ENCODE measurements around the gene PLCD1. TPM values are rescaled to one million over a fixed set of nuclear protein-coding genes. Genes with fewer than 3 reads are reported as not detected.

Gene PLCD1
- total and polyA plus RNA-seq, 2 experiments from 2014 or later: 21.0 to 29.1 TPM

GRCh38 chr3:38009807-38010591, 19.4 kb downstream of the PLCD1 start:
- H3K36me3 ChIP-seq: no peaks in the 10 kb centered on the region
- H3K27me3 ChIP-seq: no peaks in the 10 kb centered on the region
- no peaks in the 10 kb centered on the region for H3K9me3 ChIP-seq (ENCODE audit: low read depth)
- no peaks in the 10 kb centered on the region for H3K4me1 ChIP-seq (ENCODE audit: low read depth)
- no peak overlapping the region for H3K27ac ChIP-seq
- TF ChIP-seq CTCF (IDR thresholded peaks at IDR 0.05; ENCODE audit: low read depth, low read length): no peak
- no peak for DNase-seq (ENCODE audit: low read depth in 1 of 2, low spot score in 1 of 2)
- no peak overlapping the region for H3K4me3 ChIP-seq

- H3K4me3 ChIP-seq: no peak overlapping the region
- no peak overlapping the region for H3K27ac ChIP-seq
- no peaks in the 10 kb centered on the region for H3K9me3 ChIP-seq (ENCODE audit: low read depth)
- H3K27me3 ChIP-seq: no peaks in the 10 kb centered on the region
- H3K4me1 ChIP-seq (ENCODE audit: low read depth): no peaks in the 10 kb centered on the region
- no peaks in the 10 kb centered on the region for H3K36me3 ChIP-seq
- TF ChIP-seq CTCF (IDR thresholded peaks at IDR 0.05; ENCODE audit: low read depth, low read length): no peak
- DNase-seq (ENCODE audit: low read depth in 1 of 2, low spot score in 1 of 2): no peak
Observed at GRCh38 chr3:38008971-38009580, 20.4 kb downstream of the PLCD1 start.

GRCh38 chr3:38008191-38008701, 21.2 kb downstream of the PLCD1 start:
- Histone ChIP-seq H3K4me1 (ENCODE audit: low read depth) (no peaks in the 10 kb centered on the region), H3K27ac (no peak overlapping the region), H3K36me3 (no peaks in the 10 kb centered on the region), H3K27me3 (no peaks in the 10 kb centered on the region), H3K9me3 (ENCODE audit: low read depth) (no peaks in the 10 kb centered on the region), H3K4me3 (no peak overlapping the region)
- DNase-seq (ENCODE audit: low read depth in 1 of 2, low spot score in 1 of 2): no peak
- no peak for TF ChIP-seq CTCF (IDR thresholded peaks at IDR 0.05; ENCODE audit: low read depth, low read length)

GRCh38 chr3:38007754-38008090, 21.7 kb downstream of the PLCD1 start:
- Histone ChIP-seq H3K36me3 (no peaks in the 10 kb centered on the region), H3K4me1 (ENCODE audit: low read depth) (no peaks in the 10 kb centered on the region), H3K4me3 (no peak overlapping the region), H3K9me3 (ENCODE audit: low read depth) (no peaks in the 10 kb centered on the region), H3K27ac (no peak overlapping the region), H3K27me3 (no peaks in the 10 kb centered on the region)
- TF ChIP-seq CTCF (IDR thresholded peaks at IDR 0.05; ENCODE audit: low read depth, low read length): no peak
- no peak for DNase-seq (ENCODE audit: low read depth in 1 of 2, low spot score in 1 of 2)

- no peak for TF ChIP-seq CTCF (IDR thresholded peaks at IDR 0.05; ENCODE audit: low read depth, low read length)
- H3K36me3 ChIP-seq: no peaks in the 10 kb centered on the region
- DNase-seq (ENCODE audit: low read depth in 1 of 2, low spot score in 1 of 2): no peak
- H3K4me3 ChIP-seq: no peak overlapping the region
- no peaks in the 10 kb centered on the region for H3K9me3 ChIP-seq (ENCODE audit: low read depth)
- no peaks in the 10 kb centered on the region for H3K27me3 ChIP-seq
- no peaks in the 10 kb centered on the region for H3K4me1 ChIP-seq (ENCODE audit: low read depth)
- H3K27ac ChIP-seq: no peak overlapping the region
Observed at GRCh38 chr3:38006445-38006995, 22.9 kb downstream of the PLCD1 start.

All from cardiac muscle cell (in vitro differentiated cells and primary cell).